H1 (cell line): ENCODE measurements around the gene C3orf20. TPM values are rescaled to one million over a fixed set of nuclear protein-coding genes. Genes with fewer than 3 reads are reported as not detected.

Experiments used
- CTCF ChIA-PET: fragments of 300-600 bp; sonication (Branson Sonifier 250); formaldehyde crosslinking; loops from one replicate; lab custom pipeline; 2021; ENCODE audit not compliant: partially characterized antibody; lab: Charles Lee
- POLR2A ChIA-PET: fragments of 300-600 bp; sonication (Branson Sonifier 250); formaldehyde crosslinking; loops from one replicate; lab custom pipeline; 2021; ENCODE audit warnings: inconsistent platforms; ENCODE audit not compliant: partially characterized antibody; lab: Charles Lee
- DNase-seq, 2 experiments: peaks; one replicate each; pipeline versions ENCODE4 v3.0.0 to v3.0.0-alpha.2; 2010 to 2022; ENCODE audit warnings: low spot score in 2 of 2, low read depth in 1 of 2, mixed read lengths in 1 of 2
- FAIRE-seq: peaks from 2 replicates; lab custom pipeline; 2011; peaks lifted over from hg19 to GRCh38; lab: Jason Lieb, UNC
- H2AFZ ChIP-seq: 2 replicates; pipeline ENCODE4 v1.8.1; 2012; ENCODE audit warnings: low read length, inconsistent platforms
- H2AK5ac ChIP-seq: 2 replicates; pipeline ENCODE4 v1.6.1; 2013; ENCODE audit warnings: low read depth, low read length
- H2BK120ac ChIP-seq: replicated peaks from 2 replicates; pipeline ENCODE3; 2013; ENCODE audit warnings: low read depth, low read length, inconsistent platforms
- H2BK12ac ChIP-seq: 2 replicates; pipeline ENCODE4 v1.6.1; 2013; ENCODE audit warnings: low read depth, low read length
- H2BK15ac ChIP-seq: 2 replicates; pipeline ENCODE4 v1.6.1; 2013; ENCODE audit warnings: low read length
- H2BK20ac ChIP-seq: 2 replicates; pipeline ENCODE4 v1.6.1; 2013; ENCODE audit warnings: low read length
- H2BK5ac ChIP-seq: 2 replicates; pipeline ENCODE4 v1.6.1; 2013; ENCODE audit warnings: low read depth, low read length
- H3K14ac ChIP-seq: 2 replicates; pipeline ENCODE4 v1.6.1; 2013; ENCODE audit warnings: inconsistent platforms; ENCODE audit not compliant: insufficient read length
- H3K18ac ChIP-seq: 2 replicates; pipeline ENCODE4 v1.6.1; 2013; ENCODE audit warnings: low read length; ENCODE audit errors: extremely low read depth
- H3K23ac ChIP-seq: 2 replicates; pipeline ENCODE4 v1.6.1; 2013; ENCODE audit warnings: inconsistent platforms; ENCODE audit not compliant: insufficient read length
- H3K23me2 ChIP-seq: 2 replicates; pipeline ENCODE4 v1.6.1; 2013; ENCODE audit warnings: low read depth, low read length
- H3K27ac ChIP-seq: 2 replicates; pipeline ENCODE4 v1.6.1; 2011; ENCODE audit warnings: low read depth, low read length, inconsistent platforms
- H3K27me3 ChIP-seq, 4 experiments: replicated peaks in 1 of 4; 1 replicate in 1 of 4; 2 replicates in 3 of 4; pipeline versions ENCODE4 v1.6.1 to v1.8.1; 2011 to 2013; ENCODE audit warnings: low read length in 3 of 4, mild to moderate bottlenecking in 3 of 4, inconsistent platforms in 2 of 4, mixed read lengths in 2 of 4, moderate library complexity in 1 of 4; ENCODE audit not compliant: control insufficient read depth in 3 of 4, insufficient read depth in 3 of 4; ENCODE audit errors: extremely low read depth in 1 of 4
- H3K36me3 ChIP-seq, 4 experiments: 2 replicates each; pipeline versions ENCODE4 v1.6.1 to v1.8.1; 2011 to 2013; ENCODE audit warnings: mild to moderate bottlenecking in 4 of 4, low read length in 3 of 4, moderate library complexity in 2 of 4, control low read depth in 1 of 4, inconsistent platforms in 1 of 4; ENCODE audit not compliant: insufficient read depth in 4 of 4, control insufficient read depth in 2 of 4
- H3K4ac ChIP-seq: replicated peaks from 2 replicates; pipeline ENCODE3; 2013; ENCODE audit warnings: low read length, low read depth, mixed read lengths, inconsistent platforms; ENCODE audit not compliant: insufficient read length
- H3K4me1 ChIP-seq, 4 experiments: replicated peaks in 1 of 4; 1 replicate in 1 of 4; 2 replicates in 3 of 4; pipeline versions ENCODE4 v1.6.1 to v1.8.1; 2011 to 2013; ENCODE audit warnings: low read length in 3 of 4, inconsistent platforms in 2 of 4, mixed read lengths in 1 of 4; ENCODE audit not compliant: insufficient read depth in 4 of 4, control insufficient read depth in 3 of 4
- H3K4me2 ChIP-seq, 2 experiments: 2 replicates each; pipeline versions ENCODE4 v1.6.1 to v1.8.1; 2011 to 2013; ENCODE audit warnings: low read depth in 2 of 2, low read length in 2 of 2, control low read depth in 1 of 2, inconsistent platforms in 1 of 2, mild to moderate bottlenecking in 1 of 2; ENCODE audit not compliant: insufficient read depth in 1 of 2
- H3K4me3 ChIP-seq, 4 experiments: fragments of 200-600, 300-600 bp in 1 of 4; sonication (generic), shearing (Covaris generic), sonication (Bioruptor Twin) in 1 of 4; 2 replicates each; pipeline versions ENCODE4 v1.5.1 to v1.8.1; 2011 to 2016; ENCODE audit warnings: low read length in 4 of 4, low read depth in 3 of 4, control low read depth in 2 of 4, inconsistent platforms in 2 of 4, mild to moderate bottlenecking in 2 of 4, mixed read lengths in 1 of 4, moderate library complexity in 1 of 4; ENCODE audit not compliant: insufficient read depth in 2 of 4; ENCODE audit errors: extremely low read depth in 1 of 4
- H3K56ac ChIP-seq: replicated peaks from 2 replicates; pipeline ENCODE3; 2013; ENCODE audit warnings: low read depth, mild to moderate bottlenecking, mixed read lengths, low read length, inconsistent platforms; ENCODE audit not compliant: insufficient read length
- H3K79me1 ChIP-seq: 2 replicates; pipeline ENCODE4 v1.6.1; 2013; ENCODE audit warnings: low read depth, low read length, control low read depth
- H3K79me2 ChIP-seq, 2 experiments: 2 replicates each; pipeline versions ENCODE4 v1.6.1 to v1.8.1; 2012 to 2013; ENCODE audit warnings: low read length in 2 of 2, mild to moderate bottlenecking in 2 of 2, inconsistent platforms in 1 of 2; ENCODE audit not compliant: insufficient read depth in 2 of 2, control insufficient read depth in 1 of 2
- H3K9ac ChIP-seq, 4 experiments: replicated peaks in 1 of 4; 1 replicate in 1 of 4; 2 replicates in 3 of 4; pipeline versions ENCODE4 v1.6.1 to v1.8.1; 2011 to 2013; ENCODE audit warnings: low read depth in 3 of 4, low read length in 3 of 4, control low read depth in 2 of 4, mild to moderate bottlenecking in 2 of 4, moderate library complexity in 2 of 4, inconsistent platforms in 1 of 4; ENCODE audit errors: extremely low read depth in 1 of 4
- H3K9me3 ChIP-seq, 2 experiments: 2 replicates each; pipeline versions ENCODE4 v1.6.1 to v1.8.1; 2012 to 2013; ENCODE audit warnings: mild to moderate bottlenecking in 2 of 2, moderate library complexity in 2 of 2, control low read depth in 1 of 2, inconsistent platforms in 1 of 2, low read depth in 1 of 2, low read length in 1 of 2, mixed read lengths in 1 of 2; ENCODE audit not compliant: insufficient read depth in 2 of 2
- H4K20me1 ChIP-seq, 2 experiments: replicated peaks in 1 of 2; 2 replicates each; pipeline versions ENCODE3 to v1.8.1; 2011 to 2013; ENCODE audit warnings: inconsistent platforms in 2 of 2, low read length in 2 of 2, mild to moderate bottlenecking in 1 of 2; ENCODE audit not compliant: insufficient read depth in 2 of 2, control insufficient read depth in 1 of 2
- H4K5ac ChIP-seq: 2 replicates; pipeline ENCODE4 v1.6.1; 2013; ENCODE audit warnings: low read length, low read depth, mixed read lengths, inconsistent platforms; ENCODE audit not compliant: insufficient read length
- H4K8ac ChIP-seq: 2 replicates; pipeline ENCODE4 v1.8.0; 2013; ENCODE audit warnings: mild to moderate bottlenecking, moderate library complexity, low read length, inconsistent platforms; ENCODE audit not compliant: insufficient read depth; ENCODE audit errors: extremely low read depth
- H4K91ac ChIP-seq: replicated peaks from 2 replicates; pipeline ENCODE3; 2013; ENCODE audit warnings: low read length, mixed read lengths, inconsistent platforms; ENCODE audit not compliant: insufficient read length
- ASH2L ChIP-seq: fragments of 200-600, 300-600 bp; sonication (generic); IDR thresholded peaks from one replicate; pipeline ENCODE4 v1.7.1; 2017; ENCODE audit warnings: low read length
- ATF3 ChIP-seq: IDR thresholded peaks from 2 replicates; pipeline ENCODE4 v1.6.1; 2011; ENCODE audit warnings: low read depth, mild to moderate bottlenecking, low read length; ENCODE audit not compliant: insufficient read depth
- BACH1 ChIP-seq: IDR thresholded peaks from 2 replicates; pipeline ENCODE4 v1.6.1; 2012; ENCODE audit warnings: low read length, improper control_type of control experiment
- BRCA1 ChIP-seq: IDR thresholded peaks from 2 replicates; pipeline ENCODE4 v1.6.1; 2012; ENCODE audit warnings: low read depth, low read length, improper control_type of control experiment
- CREB1 ChIP-seq: IDR thresholded peaks from 2 replicates; pipeline ENCODE4 v1.6.1; 2012; ENCODE audit warnings: inconsistent platforms
- HDAC2 ChIP-seq, 2 experiments: fragments of 300-600 bp in 1 of 2; sonication (generic) in 1 of 2; IDR thresholded peaks; 2 replicates each; pipeline ENCODE4 v1.6.1; 2011 to 2012; ENCODE audit warnings: low read depth in 2 of 2, low read length in 2 of 2, mild to moderate bottlenecking in 2 of 2, moderate library complexity in 2 of 2, borderline replicate concordance in 1 of 2, inconsistent platforms in 1 of 2
- NANOG ChIP-seq: IDR thresholded peaks from 2 replicates; pipeline ENCODE4 v1.6.1; 2011; ENCODE audit warnings: low read length, low read depth, mild to moderate bottlenecking, inconsistent platforms; ENCODE audit not compliant: insufficient read depth, poor library complexity, severe bottlenecking
- POLR2A ChIP-seq, 2 experiments: IDR thresholded peaks; 1 replicate in 1 of 2; 2 replicates in 1 of 2; pipeline ENCODE4 v1.6.1; 2011; ENCODE audit warnings: low read depth in 2 of 2, low read length in 2 of 2, mild to moderate bottlenecking in 2 of 2; ENCODE audit errors: control extremely low read depth in 1 of 2
- RFX5 ChIP-seq: IDR thresholded peaks from 2 replicates; pipeline ENCODE4 v1.6.1; 2011; ENCODE audit warnings: low read depth, low read length, improper control_type of control experiment, borderline replicate concordance
- SIX5 ChIP-seq: IDR thresholded peaks from 2 replicates; pipeline ENCODE4 v1.6.1; 2011; ENCODE audit warnings: mild to moderate bottlenecking, low read depth, low read length
- SP1 ChIP-seq: IDR thresholded peaks from 2 replicates; pipeline ENCODE4 v1.6.1; 2011; ENCODE audit warnings: low read depth, low read length
- SRF ChIP-seq: IDR thresholded peaks from 2 replicates; pipeline ENCODE4 v1.6.1; 2011; ENCODE audit warnings: mild to moderate bottlenecking, low read depth, low read length, moderate library complexity
- USF2 ChIP-seq: IDR thresholded peaks from 2 replicates; pipeline ENCODE4 v1.6.1; 2011; ENCODE audit warnings: low read length, improper control_type of control experiment
- ZNF274 ChIP-seq: IDR thresholded peaks from 2 replicates; pipeline ENCODE4 v1.7.0; 2012; ENCODE audit warnings: low read length, borderline replicate concordance; ENCODE audit errors: extremely low read depth
- WGBS, 2 experiments: shearing (Covaris generic) in 1 of 2; methylation state at CpG; one replicate each; pipeline versions ENCODE4 v1.1.6 to v1.1.7; 2013 to 2015; ENCODE audit warnings: low lambda C conversion rate in 2 of 2, mixed read lengths in 2 of 2, inconsistent platforms in 1 of 2, low coverage in 1 of 2, missing lambda C conversion rate in 1 of 2; ENCODE audit not compliant: insufficient replicate concordance in 2 of 2, insufficient coverage in 1 of 2, insufficient read length in 1 of 2; ENCODE audit errors: extremely low coverage in 1 of 2, missing lambda C conversion rate in 1 of 2; 5-methylcytosine and 5-hydroxymethylcytosine counted together
- polyA plus RNA-seq, 7 experiments: library from polyadenylated mRNA; depleted of rRNA in 3 of 7; stranded (reverse) in 5 of 7; unstranded in 2 of 7; fragments of >200 nt in 5 of 7; fragments of 200-250 nt in 2 of 7; gene quantifications; 1 replicate in 5 of 7; 2 replicates in 1 of 7; 4 replicates in 1 of 7; pipeline versions ENCODE4 v1.2.1 to v1.2.3, GENCODE V29; 2011 to 2013; ENCODE audit warnings: missing spikeins in 2 of 7, mixed read lengths in 2 of 7
- total RNA-seq: library from RNA; stranded (reverse); fragmentation: NEBNext Ultra II Directional; extraction: Animal tissue kit (Norgen Biotek cat#: 25700); gene quantifications from 2 replicates; pipeline ENCODE4 v1.2.1, GENCODE V29; 2021

C3orf20 gene
- total and polyA plus RNA-seq, 2 of the 8 experiments (the other 6 are each of a cell fraction or from before 2014, with no cell fraction given), result not detected

- Histone ChIP-seq H4K91ac (no peak overlapping the region), H4K20me1 (no peaks in the 10 kb centered on the region), H3K4me3 (no peak overlapping the region), H3K9ac (no peak overlapping the region), H2BK120ac (no peak overlapping the region), H3K23me2 (no peaks in the 10 kb centered on the region), H3K56ac (no peak overlapping the region), H3K36me3 (no peaks in the 10 kb centered on the region), H3K4me2 (no peak overlapping the region), H3K79me2 (no peaks in the 10 kb centered on the region; a peak in 1 of 4 replicates), H2AK5ac (no peak overlapping the region), H2BK15ac (no peak overlapping the region), H3K4ac (no peak overlapping the region), H3K4me1 (peaks cover 0 to 7% (median 4%) of the 10 kb centered on the region in 4 experiments; a peak in 4 of 7 replicates), H3K14ac (no peak overlapping the region), H4K8ac (no peak overlapping the region), H2BK20ac (no peak overlapping the region), H3K27ac (no peak overlapping the region), H3K23ac (no peak overlapping the region), H3K27me3 (no peaks in the 10 kb centered on the region), H2BK5ac (no peak overlapping the region), H2AFZ (no peak overlapping the region), H4K5ac (no peak overlapping the region), H3K79me1 (no peaks in the 10 kb centered on the region), H3K18ac (no peak overlapping the region), H2BK12ac (no peak overlapping the region), H3K9me3 (no peaks in the 10 kb centered on the region)
- FAIRE-seq (no peak), DNase-seq (no peak)
- CTCF ChIA-PET, result interaction anchor here (0.6 to 1.0 kb wide), 2 partner anchors 25 to 28 kb away, joined by 3 read pairs; no protein-coding TSS in a partner anchor
- WGBS, 2 experiments, result 94% methylated on average over 14 of the region's 17 CpGs; no CpG with 5 or more reads in 1 of the 2 experiments
- POLR2A ChIA-PET, result no interaction called here
- TF ChIP-seq NANOG (no peak), SRF (no peak), ATF3 (no peak), BACH1 (no peak), BRCA1 (no peak), USF2 (no peak), CREB1 (no peak), HDAC2 (IDR thresholded peaks at IDR 0.05; ENCODE audit: borderline replicate concordance in 1 of 2, low read depth in 2 of 2, low read length in 2 of 2) (no peak), SIX5 (no peak), POLR2A (IDR thresholded peaks at IDR 0.05; ENCODE audit: control extremely low read depth in 1 of 2, low read depth in 2 of 2, low read length in 2 of 2) (no peak), ASH2L (no peak), ZNF274 (no peak), SP1 (no peak), RFX5 (no peak)
Measured at GRCh38 chr3:14820156-14820555, 145.2 kb downstream of the C3orf20 start.
